Peyer's patch (tissue), 4 donors: ENCODE measurements around the gene OR2D3.

Experiments
- POLR2A ChIP-seq, 2 donors: fragments of 450-650 bp; IDR thresholded peaks; one replicate each; pipeline ENCODE4 v1.5.1; 2017; ENCODE audit warnings: antibody characterized with exemption in 2 of 2, mild to moderate bottlenecking in 2 of 2, moderate library complexity in 2 of 2
- TF ChIP-seq, protein P1 (sequence below), 6 experiments: fragments of 450-650 bp in 4 of 6; fragments of 200-600 bp in 2 of 6; sonication (generic) in 1 of 6; IDR thresholded peaks; one replicate each; pipeline ENCODE4 v1.5.1; 2017 to 2019; ENCODE audit warnings: antibody characterized with exemption in 6 of 6, mild to moderate bottlenecking in 3 of 6, moderate library complexity in 1 of 6

DNA sequence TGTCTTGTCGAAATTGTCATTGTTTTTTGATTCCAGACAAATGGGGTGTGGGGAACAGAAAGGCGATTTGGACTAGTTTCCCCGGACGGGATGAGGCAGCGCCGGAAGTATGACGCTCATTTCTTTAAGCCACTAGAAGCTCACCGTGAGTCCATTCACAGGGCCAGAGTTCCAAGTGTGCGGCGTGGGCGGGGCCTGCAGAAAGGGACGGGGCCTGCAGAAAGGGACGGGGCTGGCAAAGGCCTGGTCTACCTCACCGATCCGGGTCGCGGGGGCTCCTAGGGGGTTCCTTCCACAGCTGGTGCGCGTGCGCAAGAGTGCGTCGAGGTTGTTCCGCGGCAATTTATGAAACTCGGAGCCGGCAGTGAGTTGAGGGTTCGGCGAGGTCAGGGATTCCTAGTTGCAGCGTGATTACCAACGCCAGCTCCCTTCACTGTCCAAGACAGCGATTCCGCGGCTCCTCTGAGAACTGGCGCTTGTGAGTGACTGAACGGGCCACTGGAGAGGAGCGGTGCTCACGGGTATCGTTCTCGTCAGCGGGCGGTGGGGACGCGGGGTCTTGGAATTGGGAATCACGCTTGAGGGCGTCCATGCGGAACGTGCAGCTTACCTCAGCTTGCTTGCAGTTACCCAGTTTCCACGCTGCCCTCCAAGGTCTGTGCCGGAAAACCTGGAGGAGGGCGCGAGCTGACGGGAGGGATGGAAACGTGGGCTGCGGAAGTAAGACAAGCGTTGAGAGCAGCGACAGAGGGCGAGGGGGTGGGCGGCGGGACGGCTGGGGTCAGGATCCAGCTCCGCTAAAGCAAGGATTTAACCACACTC is 5.6 kb downstream of the OR2D3 start, which contains the start of gene ZNF215:
- no peak for TF ChIP-seq POLR2A (IDR thresholded peaks at IDR 0.05)
- TF ChIP-seq, protein P1, sequence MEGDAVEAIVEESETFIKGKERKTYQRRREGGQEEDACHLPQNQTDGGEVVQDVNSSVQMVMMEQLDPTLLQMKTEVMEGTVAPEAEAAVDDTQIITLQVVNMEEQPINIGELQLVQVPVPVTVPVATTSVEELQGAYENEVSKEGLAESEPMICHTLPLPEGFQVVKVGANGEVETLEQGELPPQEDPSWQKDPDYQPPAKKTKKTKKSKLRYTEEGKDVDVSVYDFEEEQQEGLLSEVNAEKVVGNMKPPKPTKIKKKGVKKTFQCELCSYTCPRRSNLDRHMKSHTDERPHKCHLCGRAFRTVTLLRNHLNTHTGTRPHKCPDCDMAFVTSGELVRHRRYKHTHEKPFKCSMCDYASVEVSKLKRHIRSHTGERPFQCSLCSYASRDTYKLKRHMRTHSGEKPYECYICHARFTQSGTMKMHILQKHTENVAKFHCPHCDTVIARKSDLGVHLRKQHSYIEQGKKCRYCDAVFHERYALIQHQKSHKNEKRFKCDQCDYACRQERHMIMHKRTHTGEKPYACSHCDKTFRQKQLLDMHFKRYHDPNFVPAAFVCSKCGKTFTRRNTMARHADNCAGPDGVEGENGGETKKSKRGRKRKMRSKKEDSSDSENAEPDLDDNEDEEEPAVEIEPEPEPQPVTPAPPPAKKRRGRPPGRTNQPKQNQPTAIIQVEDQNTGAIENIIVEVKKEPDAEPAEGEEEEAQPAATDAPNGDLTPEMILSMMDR (IDR thresholded peaks at IDR 0.05), result no peak
